ENCODE measurements around the gene SLC7A5.
"Not testable (repeated sequence)": the region's sequence is repeated elsewhere in the genome, so short reads cannot be mapped to it uniquely, and the experiment has no call there.

SLC7A5 gene

DNA sequence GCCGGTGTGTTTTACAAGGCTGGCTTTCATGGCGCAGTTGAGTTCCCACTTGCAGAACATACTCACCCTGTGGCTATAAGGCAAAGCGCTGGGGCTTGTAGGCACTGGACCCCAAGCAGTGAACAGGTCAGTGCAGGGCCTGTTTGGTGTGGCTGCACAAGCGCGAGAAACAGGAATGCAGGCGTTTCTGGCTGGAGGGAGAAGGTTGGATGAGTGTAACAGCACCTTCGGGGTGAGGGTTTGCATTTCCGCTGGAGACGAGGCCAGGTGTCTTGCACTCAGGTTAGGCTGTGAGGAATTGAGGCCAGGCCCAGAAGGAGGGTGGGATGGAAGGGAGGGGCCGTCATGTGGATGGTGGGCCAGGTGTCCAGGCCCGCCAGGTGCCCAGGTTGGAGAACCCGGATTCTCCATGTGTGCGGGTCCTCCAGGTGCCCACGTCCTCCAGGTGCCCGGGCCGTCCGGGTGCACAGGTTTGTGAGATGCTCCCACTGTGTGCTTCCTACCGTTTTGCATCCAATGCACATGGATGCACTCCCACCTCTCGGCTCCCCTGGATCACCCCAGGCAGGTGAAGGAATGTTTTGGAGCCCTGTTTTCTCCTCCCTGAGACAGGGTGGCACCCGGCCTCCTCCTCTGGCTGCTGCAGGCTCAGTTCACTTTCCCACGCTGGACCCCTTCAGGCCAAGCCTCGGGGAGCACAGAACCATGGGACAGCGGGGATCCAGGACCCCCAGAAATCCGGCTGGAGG lies 46.0 kb downstream of the SLC7A5 start:
- DNase-seq = no peak

DNA sequence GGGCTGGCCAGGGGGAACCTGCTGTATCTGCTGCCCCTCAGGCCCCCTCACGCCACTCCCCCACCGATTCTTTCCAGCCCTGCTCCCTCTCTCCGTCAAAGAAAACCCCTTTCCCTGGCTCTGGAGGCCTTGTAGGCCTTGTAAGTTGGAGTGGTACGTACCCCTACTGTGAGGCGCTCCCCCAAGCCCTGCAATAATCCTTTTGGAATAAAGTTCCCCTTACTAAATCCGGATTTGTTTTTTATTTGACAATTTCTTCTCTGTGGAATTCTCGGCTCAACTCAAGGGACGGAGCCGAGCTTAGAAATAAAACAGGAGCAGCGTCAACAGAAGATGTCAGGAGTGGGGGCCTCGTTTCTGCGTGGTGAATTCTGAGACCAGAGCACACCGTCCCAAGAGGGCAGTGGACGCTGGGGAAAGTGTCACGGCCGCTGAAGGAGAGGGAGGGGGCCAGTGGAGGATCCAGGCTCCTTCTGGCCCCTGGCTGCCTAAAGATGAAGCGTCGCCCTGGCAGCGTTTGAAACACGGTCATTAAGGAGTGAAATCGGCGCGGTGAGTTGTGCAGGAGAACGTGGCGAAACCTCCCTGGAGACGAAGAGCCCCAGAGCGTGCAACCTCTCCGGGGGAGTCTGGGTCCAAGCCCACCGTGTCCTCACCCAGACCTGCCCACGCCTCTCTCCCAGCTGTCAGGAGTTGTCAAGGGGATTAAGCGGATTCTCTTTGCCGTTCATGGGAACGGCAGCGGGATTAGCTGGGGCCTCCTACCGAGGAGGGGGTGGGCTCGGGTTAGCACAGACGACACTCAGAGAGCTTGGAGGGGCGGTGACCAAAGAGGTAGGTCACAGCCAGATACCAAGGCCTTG lies 47.0 kb downstream of the SLC7A5 start:
- no peak for DNase-seq

DNA sequence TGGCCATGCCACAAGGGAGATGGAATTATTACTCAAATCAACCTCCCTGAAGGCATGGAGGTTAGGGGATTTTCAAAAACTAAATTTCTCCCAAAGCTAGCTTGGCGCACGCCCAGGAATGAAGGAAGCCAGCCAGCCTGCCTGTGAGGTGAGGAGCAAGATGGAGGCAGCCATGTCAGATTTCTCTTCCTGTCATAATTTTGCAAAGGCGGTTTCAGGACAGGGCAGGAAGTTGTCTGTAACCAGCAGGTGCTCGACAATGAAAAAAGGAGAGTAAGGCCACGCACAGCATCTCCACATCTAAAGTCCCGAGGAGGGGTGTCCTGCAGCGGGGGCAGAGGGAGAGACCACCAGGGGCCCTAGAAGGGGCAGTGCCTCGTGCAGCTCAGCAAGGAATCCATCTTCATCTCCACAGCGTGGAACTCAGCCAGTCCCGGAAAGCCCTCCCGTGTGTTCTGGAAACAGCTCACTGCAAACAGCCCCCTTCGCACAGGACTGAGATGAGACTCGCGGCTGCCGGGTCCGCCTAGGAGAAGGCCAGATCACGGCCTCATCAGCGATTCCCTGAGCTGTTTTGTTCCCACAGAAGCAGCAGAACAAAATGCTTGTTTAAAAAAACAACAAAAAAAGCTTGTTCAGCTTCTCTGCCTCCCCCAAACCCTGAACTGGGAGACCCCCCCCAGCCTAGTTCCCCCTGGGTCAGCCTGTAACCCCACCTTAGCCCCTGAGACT lies 47.8 kb downstream of the SLC7A5 start:
- no peak for DNase-seq

DNA sequence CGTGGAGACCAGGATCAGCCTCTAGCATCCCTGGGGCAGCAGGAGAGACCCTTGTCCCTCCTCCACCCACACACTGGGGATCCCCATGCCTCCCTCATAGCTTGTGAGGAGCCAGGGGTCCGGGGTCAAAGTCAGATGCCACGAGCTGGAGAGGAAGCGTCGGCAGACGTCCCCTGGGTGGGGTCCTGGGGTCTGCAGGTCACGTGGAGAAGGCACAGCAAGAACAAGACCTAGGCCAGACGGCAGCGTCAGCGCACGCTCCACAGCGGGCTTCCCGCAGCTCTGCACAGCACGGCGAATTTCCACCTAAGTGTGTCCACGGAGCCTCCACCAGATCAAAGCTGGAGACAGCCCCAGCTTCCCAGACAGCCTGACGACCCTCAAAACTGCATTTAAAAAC lies 49.3 kb downstream of the SLC7A5 start:
- no peak for DNase-seq

DNA sequence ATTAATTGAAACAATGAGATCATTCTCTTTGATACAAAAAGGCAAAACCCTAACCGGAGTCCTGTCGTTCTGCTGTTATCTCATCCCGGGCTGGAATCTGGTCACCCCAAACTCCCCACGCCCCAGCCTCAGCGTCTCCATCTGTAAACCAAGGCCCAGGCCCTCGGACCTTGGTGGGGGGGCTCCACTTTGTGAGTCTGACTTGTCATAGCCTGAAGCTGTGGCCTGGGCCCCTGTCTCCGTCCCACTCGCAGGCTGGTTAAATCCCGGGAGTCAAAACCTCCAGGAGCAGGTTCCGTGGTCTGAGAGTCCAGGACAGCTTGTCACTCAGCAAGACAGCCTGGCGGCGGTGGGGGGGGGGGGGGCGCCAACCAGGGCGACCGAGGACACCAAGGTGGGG lies 50.0 kb downstream of the SLC7A5 start:
- DNase-seq = no peak

DNA sequence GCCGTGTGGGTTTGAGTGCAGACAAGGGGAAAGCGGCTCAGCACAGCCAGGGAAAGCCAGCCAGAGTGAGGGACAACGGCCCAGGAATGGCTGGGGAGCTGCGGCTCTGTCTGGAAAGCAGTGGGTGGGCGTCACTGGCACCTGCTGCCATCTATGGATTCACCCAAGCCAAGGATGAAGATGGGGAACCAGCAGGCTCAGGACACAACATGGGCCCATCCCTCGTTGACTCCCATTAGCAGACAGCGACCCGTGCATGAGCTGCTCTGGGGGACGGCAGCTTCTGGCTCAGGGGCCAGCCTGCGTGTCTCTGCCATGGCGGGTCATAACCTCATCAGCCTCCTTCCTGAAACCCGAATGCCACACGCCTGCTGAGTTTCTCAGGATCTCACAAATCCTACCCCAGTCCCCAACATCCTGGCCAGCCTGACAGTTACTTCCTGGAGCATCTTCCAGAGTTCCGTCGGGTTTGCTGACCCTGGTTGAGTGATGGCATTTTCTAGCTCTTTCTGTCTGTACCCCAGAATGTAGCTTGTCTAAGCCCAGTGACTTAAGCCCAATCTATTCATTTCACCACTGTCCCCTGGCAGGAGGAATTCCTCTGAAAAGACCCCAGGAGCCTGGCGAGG lies 50.7 kb downstream of the SLC7A5 start:
- no peak for DNase-seq

DNA sequence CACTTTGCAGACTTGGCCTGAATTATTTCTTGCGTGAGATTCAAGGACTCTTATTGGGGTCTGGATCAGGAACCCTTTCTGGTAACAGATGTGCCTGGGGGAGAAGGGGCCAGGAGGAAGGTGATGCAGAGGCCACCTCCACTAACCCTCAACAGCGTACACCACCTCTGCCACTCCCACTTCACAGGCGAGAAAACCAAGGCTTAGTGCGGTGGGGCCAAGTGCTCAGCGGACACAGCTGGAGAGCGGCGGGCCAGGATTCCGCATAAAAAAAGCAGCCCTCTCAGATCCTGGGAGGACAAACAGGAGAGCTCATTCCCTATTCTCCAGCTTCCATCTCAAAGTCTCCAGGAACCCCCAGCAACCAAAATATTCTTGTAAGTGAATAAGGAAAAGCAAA lies 51.4 kb downstream of the SLC7A5 start:
- no peak for DNase-seq

DNA sequence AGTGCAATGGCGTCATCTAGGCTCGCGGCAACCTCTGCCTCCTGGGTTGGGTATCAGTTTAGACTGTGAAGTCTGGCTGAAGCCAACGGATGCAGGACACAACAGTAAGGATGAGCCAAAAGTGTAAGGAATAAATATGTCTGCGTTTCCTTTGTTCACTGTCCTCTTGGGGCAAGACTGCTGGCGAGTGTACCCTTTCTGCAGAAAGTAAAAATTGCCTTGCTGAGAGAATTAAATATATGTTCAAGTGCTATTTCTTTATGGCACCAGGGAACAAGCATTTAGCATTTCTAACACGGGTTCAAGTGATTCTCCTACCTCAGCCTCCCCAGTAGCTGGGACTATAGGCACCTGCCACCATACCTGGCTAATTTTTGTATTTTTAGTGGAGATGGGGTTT lies 51.9 kb downstream of the SLC7A5 start:
- not testable (repeated sequence) for DNase-seq

DNA sequence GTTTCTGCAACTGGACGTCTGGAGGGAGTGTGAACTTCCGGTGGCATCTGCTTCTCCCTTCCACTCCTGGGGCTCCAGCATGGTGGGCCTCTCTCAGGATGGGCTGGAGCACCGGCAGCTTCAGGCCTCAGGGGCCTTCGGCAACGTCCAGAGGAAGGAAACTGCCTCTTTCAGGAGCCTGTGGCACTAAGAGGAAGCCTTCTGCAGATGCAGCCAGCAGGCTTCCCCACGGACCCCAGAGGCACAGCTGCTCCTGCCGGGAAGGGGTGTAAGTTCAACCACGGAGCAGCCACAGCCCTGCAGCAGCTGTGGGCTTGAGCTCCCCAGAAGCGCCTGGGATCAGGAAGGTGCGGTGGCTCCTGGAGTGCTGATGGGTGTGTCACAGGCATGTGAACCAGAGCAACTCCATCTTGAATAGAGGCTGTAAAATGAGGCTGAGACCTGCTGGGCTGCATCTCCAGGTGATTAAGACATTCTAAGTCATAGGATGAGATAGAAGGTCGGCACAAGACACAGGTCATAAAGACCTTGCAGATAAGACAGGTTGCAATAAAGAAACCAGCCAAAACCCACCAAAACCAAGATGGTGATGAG lies 52.7 kb downstream of the SLC7A5 start:
- DNase-seq = no peak

DNA sequence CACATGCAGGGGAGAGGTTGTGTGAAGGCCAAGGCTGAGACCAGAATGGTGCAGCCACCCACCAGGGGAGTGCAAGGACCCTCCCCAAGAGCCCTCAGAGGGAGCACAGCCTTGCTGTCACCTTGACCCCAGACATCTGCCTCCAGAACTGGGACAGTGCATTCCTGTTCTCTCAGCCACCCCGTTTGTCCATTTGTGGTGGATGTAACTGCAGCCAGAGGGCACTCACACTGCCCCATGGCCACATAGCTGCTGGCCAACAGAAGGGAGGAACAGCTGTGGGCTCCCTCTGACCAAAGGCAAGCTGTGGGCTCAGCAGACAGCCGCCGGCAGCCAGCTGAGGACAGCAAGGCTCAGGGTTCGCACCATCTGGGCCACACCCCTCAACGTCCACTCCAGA lies 53.7 kb downstream of the SLC7A5 start:
- peak in 3 of 51 donors; percentile 7 to 14 (median 8) for DNase-seq

DNA sequence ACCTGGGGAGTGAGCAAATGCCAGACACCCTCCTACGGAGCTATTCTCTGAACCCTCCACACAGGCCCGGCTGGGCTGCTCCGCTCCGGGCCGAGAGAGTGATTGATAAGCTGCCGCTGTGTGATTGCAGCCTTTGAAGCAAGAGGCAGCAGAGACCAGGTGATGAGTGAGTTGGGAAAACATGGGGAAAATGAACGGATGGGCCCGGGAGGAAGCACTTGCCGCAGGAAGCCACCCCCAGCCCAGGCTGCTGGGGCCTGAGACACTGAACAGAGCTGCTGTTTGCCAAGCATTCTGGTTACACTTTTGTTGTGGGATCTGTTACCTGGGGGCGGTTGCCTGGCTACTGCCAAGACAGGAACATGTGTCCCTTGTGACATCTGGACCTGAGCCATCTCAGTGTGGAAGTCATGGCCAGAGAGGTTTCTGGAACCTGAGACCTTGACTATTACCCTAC lies 57.1 kb downstream of the SLC7A5 start:
- no peak for DNase-seq

DNA sequence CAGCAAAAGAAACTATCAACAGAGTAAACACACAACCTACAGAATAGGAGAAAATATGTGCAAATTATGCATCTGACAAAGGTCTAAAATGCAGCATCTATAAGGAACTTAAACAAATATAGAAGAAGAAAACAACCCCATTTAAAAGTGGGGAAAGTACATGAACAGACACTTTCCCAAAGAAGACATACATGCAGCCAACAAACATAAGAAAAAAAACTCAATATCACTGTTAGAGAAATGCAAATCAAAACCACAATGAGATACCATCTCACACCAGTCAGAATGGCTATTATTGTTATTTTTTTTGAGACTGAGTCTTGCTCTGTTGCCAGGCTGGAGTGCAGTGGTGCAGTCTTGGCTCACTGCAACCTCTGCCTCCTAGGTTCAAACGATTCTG lies 57.9 kb downstream of the SLC7A5 start:
- DNase-seq = not testable (repeated sequence)

DNA sequence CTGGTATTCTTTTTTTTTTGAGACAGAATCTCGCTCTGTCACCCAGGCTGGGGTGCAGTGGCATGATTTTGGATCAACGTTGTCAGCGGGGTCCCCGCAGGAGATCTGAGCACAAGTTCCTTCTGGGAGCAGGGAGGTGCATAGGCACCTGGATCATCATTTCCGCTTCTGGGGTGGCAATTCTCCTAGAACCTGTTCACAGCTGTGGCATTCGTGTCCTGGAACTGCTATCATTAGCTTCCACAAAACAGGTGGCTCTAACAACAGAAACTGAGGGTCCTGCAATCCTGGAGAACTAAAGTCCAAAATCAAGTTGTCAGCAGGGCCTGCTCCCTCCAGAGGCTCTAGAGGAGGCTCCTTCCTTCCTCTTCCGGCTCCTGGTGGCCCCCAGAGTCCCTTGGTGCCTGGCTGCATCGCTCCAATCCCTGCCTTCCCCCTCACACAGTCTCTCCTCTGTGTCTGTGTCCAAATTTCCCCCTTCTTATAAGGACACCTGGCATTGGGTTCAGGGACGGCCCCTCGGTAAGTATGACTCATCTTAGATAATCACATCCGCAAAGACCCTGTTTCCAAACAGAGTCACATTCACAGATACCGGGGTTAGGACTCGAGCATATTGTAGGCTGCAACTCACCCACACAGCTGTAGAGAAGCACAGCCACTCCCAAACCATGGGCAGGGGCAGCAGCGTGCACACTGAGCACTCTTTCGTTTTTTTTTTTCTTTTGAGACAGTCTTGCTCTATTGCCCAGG lies 60.0 kb downstream of the SLC7A5 start:
- DNase-seq = no peak

DNA sequence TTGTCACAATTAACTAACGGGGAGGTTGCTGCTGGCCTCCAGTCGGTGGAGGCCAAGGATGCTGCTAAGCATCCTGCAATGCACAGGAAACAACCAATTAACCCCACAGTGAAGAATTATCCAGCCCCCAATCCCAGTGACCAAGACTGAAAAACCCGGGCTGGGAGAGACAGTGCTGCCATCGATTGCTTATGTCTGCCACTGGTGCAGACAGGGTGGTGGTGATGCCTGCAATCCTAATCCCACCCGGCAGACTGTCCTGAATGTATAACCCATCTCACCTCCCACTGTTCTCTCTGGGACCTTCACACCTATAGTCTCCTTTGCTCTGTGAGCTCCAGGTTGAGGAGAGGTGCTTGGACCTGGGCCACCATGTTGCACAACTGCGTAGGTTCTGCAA lies 61.2 kb downstream of the SLC7A5 start:
- DNase-seq = no peak

DNA sequence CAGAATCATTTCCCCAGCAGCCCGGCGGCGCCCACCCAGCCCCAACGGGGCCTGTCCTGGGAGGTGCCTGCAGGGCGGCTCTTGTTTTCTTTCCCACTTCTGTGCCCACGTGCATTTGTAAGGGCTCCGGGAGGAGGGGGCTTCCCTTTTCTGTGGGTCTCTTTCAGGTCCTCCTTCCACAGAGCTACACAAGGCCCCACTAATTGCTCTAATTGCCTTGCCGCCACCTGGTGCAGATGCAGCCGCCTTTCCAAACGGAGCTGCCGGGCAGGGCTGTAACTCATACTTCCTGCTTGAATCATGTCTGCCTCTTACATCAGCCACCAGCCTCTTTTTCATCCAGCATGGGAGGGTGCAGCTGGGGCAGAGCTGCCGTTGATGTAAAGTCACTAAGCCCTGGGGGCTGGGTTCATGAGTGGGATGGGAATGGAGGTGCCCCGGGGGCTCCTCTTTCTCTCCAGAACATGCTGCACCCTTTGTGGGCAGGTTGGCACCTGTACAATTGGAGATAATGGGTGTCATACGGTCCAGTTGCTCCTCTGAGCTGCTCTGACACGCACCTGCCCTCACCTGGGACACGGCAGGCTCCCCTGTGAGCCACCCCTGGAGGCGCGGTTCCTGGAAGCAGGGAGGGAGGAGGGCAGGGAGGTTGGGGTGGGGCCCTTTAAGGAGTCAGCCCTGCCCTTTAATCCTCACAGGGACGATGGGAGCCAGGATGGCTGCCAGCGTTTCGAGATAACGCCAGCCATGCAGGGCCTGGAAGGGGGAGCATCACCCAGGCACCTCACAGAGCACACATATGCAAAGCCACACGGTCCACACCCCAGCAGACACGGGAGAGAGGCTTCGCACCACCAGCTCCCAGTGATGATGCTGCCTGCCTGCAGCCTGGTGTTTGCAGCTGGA lies 62.4 kb downstream of the SLC7A5 start:
- DNase-seq = peak in 18 of 51 donors; percentile 4 to 77 (median 22)

DNA sequence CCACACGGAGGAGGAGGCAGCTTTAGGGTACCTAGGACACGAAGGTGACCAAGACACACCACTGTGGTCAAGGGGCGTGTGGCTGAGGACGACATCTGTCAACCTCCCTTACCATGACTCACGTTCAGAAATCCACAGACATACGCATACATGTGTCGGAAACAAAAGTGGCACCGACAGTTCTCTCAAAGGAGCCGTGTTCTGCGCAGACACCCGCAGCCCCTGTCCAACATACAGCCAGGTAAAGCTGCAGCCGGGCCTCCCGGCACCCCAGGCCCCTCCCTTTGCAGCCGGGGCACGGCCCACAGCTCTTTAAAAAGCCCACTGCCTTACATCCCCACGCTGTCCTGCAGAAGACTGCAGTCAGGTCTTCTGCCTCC lies 63.1 kb downstream of the SLC7A5 start:
- DNase-seq = no peak

DNA sequence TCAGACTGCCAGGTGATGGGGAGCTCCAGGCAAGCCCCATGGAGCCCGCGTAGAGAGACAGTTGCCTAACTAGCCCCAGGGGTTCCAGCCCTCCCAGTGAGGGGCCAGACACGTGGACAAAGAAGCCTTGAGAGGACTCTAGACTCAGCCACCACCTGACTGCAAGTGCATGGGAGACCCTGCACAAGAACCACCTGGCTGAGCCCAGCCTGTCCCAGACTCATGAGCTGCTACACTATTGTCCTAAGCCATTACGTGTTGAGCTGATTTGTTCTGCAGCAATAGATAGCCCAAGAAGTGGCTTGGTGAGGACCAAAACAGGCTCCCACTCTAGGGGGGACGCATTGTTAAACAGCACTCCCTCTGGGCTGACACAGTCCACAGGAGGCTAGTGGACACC lies 65.9 kb downstream of the SLC7A5 start:
- DNase-seq = no peak

DNA sequence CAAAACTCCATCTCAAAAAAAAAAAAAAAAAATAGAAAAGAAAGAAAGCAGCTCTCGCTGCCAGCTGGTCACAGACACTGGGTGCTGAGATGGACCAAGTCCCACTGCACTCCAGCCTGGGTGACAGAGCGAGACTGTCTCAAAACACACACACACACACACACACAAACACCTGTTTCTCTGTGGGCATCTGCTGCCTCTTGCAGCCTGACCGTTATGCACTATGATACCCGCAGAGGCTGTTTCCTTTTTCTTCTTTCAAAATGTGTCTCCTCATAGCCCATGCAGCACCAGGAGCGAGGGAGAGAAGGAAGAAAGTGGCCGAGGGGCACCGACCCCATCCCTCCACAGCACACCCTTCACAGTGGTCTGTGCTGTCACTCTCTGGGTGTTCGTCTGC lies 66.6 kb downstream of the SLC7A5 start:
- DNase-seq = no peak

DNA sequence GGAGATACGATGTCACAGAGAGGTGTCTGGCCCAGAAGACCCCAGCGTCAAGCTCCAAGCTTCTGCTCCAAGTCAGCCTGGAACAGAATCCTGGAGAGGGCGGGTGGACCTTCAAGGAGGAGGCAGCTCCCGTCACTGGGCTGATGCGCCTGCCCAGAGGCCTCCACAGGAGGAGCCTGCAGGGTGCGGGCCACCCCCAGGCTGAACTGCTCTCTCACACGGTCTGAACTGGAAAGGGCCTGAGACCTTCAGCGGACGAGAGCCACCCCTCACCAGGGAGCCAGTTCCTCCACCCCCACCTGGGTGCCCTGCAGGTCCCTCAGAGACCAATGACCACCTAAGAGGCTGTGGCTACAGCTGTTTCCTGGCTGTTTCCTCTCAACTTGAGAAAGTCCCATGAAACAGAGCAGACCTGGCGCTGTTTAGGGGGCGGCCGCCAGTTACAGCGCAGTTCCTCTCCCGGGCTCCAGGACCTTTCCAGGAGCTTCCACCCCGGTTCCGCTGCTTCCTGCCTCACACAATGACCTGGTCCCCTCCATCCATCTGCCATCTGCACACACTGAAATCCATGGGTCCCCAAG lies 67.5 kb downstream of the SLC7A5 start:
- no peak for DNase-seq
